GM12874 (cell line): ENCODE measurements around the gene SNCAIP.

Source experiments
- CTCF ChIP-seq: IDR thresholded peaks from 2 replicates; pipeline ENCODE4 v1.5.1; 2011; ENCODE audit warnings: low read depth, mild to moderate bottlenecking, control low read depth, low read length, moderate library complexity; ENCODE audit not compliant: insufficient read depth

The SNCAIP gene

DNA sequence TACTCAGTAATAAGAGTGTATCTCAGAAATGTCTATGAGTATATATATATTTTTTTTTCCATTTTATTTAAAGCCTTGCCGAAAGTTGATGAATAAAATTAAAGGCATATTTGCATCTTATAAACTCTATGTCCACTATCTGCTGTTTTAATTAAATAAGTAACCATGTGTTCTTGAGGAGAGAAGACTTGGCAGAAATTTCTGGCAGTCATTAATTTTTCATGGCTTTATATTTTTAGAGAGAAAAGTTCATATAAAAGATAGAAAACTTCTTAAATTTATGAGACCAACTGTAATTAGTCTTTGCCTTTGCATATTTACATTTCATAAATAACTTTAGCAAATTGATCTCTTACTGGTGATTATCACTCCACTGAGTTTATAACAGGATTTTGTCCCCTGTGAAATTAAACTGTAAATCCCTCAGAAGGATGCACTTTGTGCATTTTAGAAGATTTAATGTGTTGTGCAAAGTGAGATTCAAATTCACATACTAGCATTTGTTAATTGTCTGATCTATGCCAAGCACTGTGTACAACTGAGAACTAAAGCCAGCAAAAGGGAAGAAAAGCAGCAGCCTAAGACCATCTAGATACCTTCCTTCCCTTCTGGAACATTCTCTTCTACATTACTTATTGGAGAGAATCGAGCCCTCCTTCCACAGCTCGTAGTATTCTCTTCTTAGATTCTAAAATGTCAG, 108.7 kb downstream of the SNCAIP start:
- TF ChIP-seq CTCF: no peak

DNA sequence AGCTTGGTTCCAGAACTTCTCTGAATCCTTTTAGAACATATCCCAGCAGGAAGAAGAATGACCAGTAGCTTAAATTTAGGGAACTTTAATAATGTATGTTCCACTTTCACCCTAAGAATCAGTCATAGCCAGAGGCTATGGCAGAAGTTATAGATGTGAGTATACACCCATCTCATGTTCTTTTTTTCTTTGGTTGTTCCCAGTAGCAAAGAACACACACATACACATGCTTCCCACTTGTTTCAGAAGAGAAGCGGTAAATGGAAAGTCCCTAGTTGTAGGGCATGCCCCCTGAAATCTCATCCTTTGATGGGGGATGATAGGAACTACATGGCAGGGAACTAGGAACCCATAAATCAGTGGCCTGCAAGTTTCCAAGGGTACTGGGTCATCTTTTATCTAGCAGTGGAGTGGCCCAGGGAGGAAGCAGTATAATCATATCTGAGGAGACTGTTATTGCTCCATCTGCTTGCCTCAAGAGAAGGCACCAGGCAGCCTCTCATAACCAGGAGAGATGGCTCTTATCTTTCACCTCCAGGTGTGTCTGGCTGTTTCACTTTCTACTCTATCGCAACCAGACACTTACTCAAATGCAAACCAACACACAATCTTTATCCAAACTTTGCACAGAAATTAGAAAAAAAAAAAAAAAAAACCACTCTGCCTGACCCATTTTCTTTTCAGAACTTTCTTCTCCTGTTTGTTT, 109.5 kb downstream of the SNCAIP start:
- no peak for TF ChIP-seq CTCF

- no peak for TF ChIP-seq CTCF
Observed at GRCh38 chr5:122423221-122423620, 111.2 kb downstream of the SNCAIP start.

DNA sequence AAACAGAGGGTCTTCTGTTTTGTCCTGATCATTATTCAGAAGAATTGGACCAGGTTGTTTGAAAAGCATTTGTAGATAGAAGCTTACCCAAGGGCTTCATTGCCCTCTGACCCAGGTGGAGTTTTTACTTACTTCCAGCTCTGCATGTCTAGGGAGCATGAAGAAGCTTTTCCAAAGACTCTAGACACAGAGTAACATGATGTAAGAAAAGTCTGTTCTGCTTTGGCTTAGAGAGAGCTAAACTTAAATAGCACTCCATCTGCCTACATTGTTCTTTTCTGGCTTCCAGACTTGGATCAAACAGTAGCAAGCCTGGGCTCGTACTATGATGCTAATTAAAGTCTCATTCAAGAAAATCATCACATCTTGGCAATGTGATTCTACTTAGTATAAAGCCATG, 112.1 kb downstream of the SNCAIP start:
- no peak for TF ChIP-seq CTCF

GRCh38 chr5:122426301-122426700, 114.3 kb downstream of the SNCAIP start:
- no peak for TF ChIP-seq CTCF

DNA sequence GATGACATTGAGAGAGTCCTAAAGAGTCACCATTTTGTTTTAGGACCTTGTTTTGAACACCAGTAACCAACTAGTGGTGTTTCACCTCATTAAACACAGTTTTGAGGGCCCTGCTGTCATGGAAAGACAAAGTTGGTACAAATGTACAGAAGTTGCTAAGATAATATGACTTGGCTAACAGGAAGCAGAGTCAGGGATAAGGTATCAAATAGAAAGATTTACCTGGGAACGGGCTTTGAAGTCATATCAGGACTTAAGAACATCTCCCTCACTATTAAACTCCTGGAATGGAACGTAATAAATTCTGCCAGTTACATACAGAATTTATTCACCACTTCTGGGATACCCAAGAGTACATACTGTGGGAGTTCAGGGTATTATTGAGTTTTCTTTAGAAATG, 115.6 kb downstream of the SNCAIP start:
- TF ChIP-seq CTCF: no peak

- no peak for TF ChIP-seq CTCF
Observed at GRCh38 chr5:122429545-122430318, 117.7 kb downstream of the SNCAIP start.
